Muscle layer of colon (tissue), 2 donors: ENCODE results near the gene CRELD1.

Experiments
- H3K27ac ChIP-seq: one replicate; pipeline ENCODE4 v1.7.0; 2013; ENCODE audit warnings: low read depth, mild to moderate bottlenecking, low read length, moderate library complexity
- H3K27me3 ChIP-seq, 2 donors: one replicate each; pipeline ENCODE4 v1.7.0; 2013; ENCODE audit warnings: low read length in 2 of 2, mild to moderate bottlenecking in 2 of 2; ENCODE audit not compliant: insufficient read depth in 2 of 2, control insufficient read depth in 1 of 2
- H3K36me3 ChIP-seq: one replicate; pipeline ENCODE4 v1.7.0; 2013; ENCODE audit warnings: mild to moderate bottlenecking, low read length; ENCODE audit not compliant: insufficient read depth
- H3K4me1 ChIP-seq: one replicate; pipeline ENCODE4 v1.7.0; 2013; ENCODE audit warnings: mild to moderate bottlenecking, low read length; ENCODE audit not compliant: insufficient read depth
- H3K4me3 ChIP-seq, 2 donors: one replicate each; pipeline ENCODE4 v1.7.0; 2013; ENCODE audit warnings: low read length in 2 of 2, low read depth in 1 of 2, mild to moderate bottlenecking in 1 of 2, moderate library complexity in 1 of 2
- H3K9ac ChIP-seq: one replicate; pipeline ENCODE4 v1.7.0; 2013; ENCODE audit warnings: low read length
- H3K9me3 ChIP-seq: one replicate; pipeline ENCODE4 v1.7.0; 2013; ENCODE audit warnings: mild to moderate bottlenecking, low read length
- donor health status: abdominal sarcoma.
- donor health status: Adenocarcinoma of cecum.

Gene CRELD1

DNA sequence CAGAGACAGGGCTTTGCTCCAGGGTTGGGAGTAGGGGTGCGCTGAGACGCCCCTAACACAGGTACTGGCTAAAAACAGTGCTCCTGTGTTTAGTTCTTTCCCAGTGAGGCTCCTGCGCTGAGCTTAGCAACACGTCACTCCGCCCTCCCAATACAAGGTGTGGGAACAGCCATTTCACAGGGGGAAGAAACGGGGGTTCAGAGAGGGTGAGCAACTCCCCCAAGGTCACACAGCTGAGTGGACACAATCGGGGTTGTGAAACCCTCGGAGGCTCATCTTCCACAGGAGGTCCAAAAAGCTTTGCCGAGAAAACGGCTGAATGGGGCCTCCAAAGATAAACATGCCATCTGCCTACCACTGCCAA lies 17.9 kb downstream of the CRELD1 start:
- Histone ChIP-seq H3K27ac (no peak overlapping the region), H3K9ac (no peak overlapping the region), H3K4me3 (peak overlapping the region; percentile 45 to 49), H3K9me3 (no peaks in the 10 kb centered on the region), H3K36me3 (no peaks in the 10 kb centered on the region), H3K27me3 (no peaks in the 10 kb centered on the region), H3K4me1 (peaks cover 25% of the 10 kb centered on the region)

DNA sequence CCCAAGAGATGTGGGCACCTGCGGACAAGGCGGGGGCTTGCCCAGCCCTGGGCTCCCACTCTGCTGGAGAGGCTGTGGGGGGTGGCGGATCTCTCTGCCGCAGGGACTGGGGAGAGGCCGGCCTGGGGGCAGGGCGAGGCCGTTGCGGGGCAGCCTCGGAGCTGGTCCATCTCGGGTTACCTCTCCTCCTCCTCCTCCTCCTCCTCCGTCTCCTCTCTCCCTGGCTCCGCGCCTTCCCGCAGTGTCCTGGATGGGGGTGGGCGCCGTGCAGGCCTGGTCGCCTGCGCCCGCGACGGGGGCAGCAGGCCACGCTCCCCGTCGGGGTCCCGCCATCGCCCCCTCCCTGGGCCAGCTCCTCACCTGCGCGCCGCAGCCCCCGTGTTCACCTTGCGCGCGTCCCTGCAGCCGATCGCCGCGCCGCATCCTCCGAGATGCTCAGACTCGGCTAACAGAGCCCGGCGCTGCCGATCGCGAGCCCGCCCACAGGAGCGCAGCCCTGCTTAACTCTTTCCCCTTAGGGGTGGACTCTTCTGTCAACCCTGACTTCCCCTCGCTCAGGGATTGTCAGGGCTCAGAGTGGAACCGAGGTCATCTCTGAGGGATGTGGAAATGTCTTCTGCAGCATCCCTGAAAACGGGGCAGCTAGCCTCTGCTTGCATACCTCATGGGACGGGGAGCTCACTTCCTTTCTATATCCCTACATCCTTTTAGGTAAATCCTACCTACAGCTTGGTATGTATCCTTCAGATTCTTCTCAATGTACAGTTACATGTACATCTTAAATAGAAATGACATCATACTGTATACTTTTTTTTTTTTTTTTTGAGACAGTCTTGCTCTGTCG lies 18.6 kb downstream of the CRELD1 start, which contains the start of gene PRRT3:
PRRT3 (minus strand) TSS at position 447 of the 844 bp plus-strand sequence. CDS start 2,293 bp downstream, outside the sequence.
- Histone ChIP-seq H3K27me3 (no peaks in the 10 kb centered on the region), H3K4me3 (peak within 1 kb of the TSS; percentile 45 to 49), H3K9me3 (no peaks in the 10 kb centered on the region), H3K36me3 (no peaks in the 10 kb centered on the region), H3K27ac (no peak within 1 kb of the TSS), H3K9ac (no peak within 1 kb of the TSS), H3K4me1 (peaks cover 25% of the 10 kb centered on the region)

DNA sequence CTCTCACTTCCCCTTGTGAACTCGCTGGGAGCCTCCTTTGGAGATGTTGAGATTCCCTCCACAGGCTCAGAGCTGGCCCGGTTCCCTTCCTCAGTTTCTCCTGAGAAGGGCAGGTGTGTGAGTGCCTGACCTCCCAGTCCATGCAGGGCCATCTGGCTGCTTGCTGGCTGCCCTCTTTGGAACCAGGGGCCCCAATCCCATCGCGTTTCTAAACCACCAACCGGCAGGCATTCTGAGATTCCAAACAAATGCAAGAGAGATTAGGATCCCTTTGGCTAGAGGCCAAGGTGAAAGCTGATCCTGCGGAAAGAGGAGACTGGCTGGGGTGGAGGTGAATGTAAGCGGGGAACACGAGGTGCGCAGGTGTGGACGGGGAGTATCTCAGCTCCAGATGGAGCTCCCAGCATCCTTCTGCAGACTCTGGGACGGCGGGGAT lies 21.5 kb downstream of the CRELD1 start:
- no peaks in the 10 kb centered on the region for H3K27me3 ChIP-seq
- no peak overlapping the region for H3K4me3 ChIP-seq
- no peak overlapping the region for H3K9ac ChIP-seq
- H3K9me3 ChIP-seq: no peaks in the 10 kb centered on the region
- peaks cover 5% of the 10 kb centered on the region for H3K36me3 ChIP-seq
- no peak overlapping the region for H3K27ac ChIP-seq
- peaks cover 20% of the 10 kb centered on the region for H3K4me1 ChIP-seq

DNA sequence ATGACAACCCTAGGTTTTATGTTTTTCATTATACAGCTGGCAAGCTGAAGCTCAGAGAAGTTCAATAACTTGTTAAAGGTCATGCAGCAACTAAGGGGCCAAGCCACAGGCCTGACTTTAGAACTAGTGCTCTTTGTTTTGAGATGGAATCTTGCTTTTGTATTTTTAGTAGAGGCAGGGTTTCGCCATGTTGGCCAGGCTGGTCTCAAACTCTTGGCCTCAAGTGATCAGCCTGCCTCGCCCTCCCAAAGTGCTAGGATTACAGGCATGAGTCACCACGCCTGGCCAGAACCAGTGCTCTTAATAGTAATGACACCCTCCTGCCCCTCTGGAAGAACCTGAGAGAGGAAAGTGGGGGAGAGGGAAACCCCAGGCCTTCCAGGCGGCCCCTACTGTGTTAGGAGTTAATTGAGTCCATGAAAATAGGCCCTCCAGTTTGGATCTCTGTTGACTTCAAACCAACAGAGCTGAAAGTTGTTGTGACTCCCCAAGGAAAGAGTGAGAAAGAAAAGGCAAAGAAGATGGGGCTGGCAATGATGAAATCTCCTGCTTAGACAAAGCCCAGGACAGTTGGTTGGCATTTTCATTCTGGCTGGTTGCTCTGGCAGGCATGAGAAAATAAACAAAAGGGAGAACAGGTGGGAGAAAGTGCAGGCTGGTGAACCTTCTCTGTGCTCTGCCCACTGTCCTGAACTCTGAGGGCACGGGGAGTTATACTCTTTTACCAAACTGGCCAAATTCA lies 22.1 kb downstream of the CRELD1 start:
- H3K9me3 ChIP-seq: no peaks in the 10 kb centered on the region
- H3K4me1 ChIP-seq: peaks cover 20% of the 10 kb centered on the region
- H3K4me3 ChIP-seq: no peak overlapping the region
- H3K27me3 ChIP-seq: no peaks in the 10 kb centered on the region
- H3K9ac ChIP-seq: no peak overlapping the region
- no peak overlapping the region for H3K27ac ChIP-seq
- peaks cover 5% of the 10 kb centered on the region for H3K36me3 ChIP-seq

DNA sequence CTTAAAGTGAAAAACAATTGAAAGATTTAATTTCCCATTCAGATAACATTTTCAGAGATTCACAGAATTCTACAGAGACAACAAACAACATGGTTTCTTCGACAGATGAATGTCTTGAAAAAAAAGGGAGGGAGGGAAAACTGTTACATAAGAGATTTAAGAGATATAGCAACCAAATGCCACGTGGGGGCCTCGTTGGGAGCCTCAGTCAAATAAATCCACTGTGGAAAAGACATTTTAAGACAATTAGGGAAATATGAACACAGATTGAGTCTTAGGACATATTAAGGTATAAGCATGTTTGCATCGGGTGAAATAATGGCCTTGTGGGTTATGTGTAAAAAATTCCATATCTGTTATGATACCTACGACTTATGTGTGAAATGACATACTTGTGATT lies 23.6 kb downstream of the CRELD1 start:
- Histone ChIP-seq H3K27ac (no peak overlapping the region), H3K27me3 (no peaks in the 10 kb centered on the region), H3K4me3 (no peak overlapping the region), H3K9ac (no peak overlapping the region), H3K4me1 (peaks cover 15% of the 10 kb centered on the region), H3K36me3 (peaks cover 17% of the 10 kb centered on the region), H3K9me3 (no peaks in the 10 kb centered on the region)

DNA sequence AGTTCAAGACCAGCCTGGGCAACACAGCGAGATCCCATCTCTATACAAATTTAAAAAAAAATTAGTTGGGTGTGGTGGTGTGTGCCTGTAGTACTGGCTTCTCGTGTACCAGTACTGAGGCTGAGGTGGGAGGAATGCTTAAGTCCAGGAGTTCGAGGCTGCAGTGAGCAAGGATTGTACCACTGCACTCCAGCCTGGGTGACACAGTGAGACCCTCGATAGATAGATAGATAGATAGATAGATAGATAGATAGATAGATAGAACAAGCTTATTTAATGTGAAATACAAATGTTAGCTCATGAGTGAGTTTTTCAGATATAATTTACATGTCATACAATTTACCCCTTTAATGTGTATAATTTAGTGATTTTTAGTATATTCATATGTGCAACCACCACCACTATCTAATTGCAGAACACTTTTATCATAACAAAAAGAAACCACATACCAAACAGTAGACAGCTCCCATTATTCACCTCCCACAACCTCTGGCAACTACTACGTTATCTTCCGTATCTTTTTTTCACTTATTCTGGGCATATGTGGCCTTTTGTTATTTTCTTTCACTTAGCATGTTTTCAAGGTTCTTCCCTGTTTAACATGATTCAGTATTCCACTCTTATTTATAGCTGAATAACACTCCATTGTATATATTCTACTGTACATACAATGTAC lies 31.7 kb downstream of the CRELD1 start:
- Histone ChIP-seq H3K27me3 (no peaks in the 10 kb centered on the region), H3K4me3 (no peak overlapping the region), H3K4me1 (no peaks in the 10 kb centered on the region), H3K9ac (no peak overlapping the region), H3K27ac (no peak overlapping the region), H3K36me3 (peaks cover 56% of the 10 kb centered on the region), H3K9me3 (no peaks in the 10 kb centered on the region)

DNA sequence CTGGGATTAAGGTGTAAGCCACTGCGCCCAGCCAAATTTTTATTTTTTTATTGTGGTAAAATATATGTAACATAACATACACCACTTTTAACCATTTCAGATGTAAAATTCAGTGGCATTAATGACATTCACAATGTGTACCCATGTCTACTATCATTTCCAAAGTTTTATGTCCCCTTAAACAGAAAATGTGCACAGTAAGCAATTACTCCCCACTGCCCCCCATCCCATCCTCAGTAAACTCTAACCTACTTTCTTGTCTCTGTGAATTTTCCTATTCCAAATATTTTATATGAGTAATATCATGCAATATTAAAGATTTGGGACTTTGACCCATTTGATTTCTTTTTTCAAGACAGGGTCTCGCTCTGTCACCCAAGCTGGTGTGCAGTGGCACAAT lies 33.2 kb downstream of the CRELD1 start:
- H3K36me3 ChIP-seq: peaks cover 59% of the 10 kb centered on the region
- H3K27me3 ChIP-seq: no peaks in the 10 kb centered on the region
- H3K27ac ChIP-seq: no peak overlapping the region

DNA sequence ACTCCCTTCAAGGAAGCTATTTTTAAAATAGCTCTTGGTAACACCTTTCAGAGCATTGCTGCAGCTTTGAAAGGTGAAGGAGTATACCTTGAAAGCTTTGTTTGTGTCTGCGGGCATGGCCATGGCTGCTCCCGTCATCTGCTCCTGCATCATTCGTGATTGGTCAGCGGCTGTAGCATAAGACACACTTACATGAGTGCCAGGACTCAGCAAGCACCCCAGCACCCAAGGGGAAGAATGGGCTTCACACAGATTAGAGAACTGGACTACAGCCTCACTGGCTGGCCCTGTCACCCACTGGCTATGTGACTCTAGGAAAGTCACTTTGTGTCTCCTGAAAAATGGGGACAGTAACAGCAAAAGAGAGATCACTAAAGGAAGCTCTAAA lies 36.0 kb downstream of the CRELD1 start:
- H3K4me3 ChIP-seq: no peak overlapping the region
- no peaks in the 10 kb centered on the region for H3K9me3 ChIP-seq
- H3K4me1 ChIP-seq: no peaks in the 10 kb centered on the region
- H3K27ac ChIP-seq: no peak overlapping the region
- H3K36me3 ChIP-seq: peaks cover 61% of the 10 kb centered on the region
- H3K9ac ChIP-seq: no peak overlapping the region
- no peaks in the 10 kb centered on the region for H3K27me3 ChIP-seq

More for the DNA sequence above, 33.2 kb downstream of the CRELD1 start:
- Histone ChIP-seq H3K4me3 (no peak overlapping the region), H3K9me3 (no peaks in the 10 kb centered on the region), H3K4me1 (no peaks in the 10 kb centered on the region), H3K9ac (no peak overlapping the region)

DNA sequence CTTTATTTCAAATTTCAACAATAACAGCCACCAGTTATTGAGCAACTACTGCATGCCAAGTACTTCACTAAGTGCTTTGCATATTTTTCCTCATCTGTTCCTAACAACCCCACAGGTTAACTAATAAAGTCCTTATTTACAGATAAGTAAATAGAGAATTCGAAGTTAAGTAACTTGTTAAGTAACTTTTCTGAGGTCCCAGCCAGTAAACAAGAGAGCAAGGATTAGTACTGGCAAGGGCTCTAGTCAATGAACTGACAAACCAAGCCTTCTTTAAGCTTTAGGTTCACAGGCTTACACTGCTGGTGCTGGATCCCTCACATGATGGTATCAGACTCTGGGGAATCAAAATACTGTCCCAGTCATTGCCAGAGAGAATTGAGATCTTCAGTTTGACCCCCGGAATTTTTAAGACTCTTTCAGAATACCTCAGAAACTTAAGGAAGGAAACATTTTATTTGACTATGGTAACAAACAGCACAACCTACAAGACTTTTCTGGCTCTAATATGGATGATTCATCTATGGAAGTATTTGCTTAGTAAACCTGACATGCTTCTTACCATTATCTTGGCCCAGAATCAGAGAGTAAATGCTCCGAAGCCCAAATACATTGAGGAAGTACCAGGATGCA lies 36.5 kb downstream of the CRELD1 start:
- Histone ChIP-seq H3K4me3 (no peak overlapping the region), H3K36me3 (peaks cover 61% of the 10 kb centered on the region), H3K4me1 (no peaks in the 10 kb centered on the region), H3K27ac (no peak overlapping the region), H3K9ac (no peak overlapping the region), H3K9me3 (no peaks in the 10 kb centered on the region), H3K27me3 (no peaks in the 10 kb centered on the region)

DNA sequence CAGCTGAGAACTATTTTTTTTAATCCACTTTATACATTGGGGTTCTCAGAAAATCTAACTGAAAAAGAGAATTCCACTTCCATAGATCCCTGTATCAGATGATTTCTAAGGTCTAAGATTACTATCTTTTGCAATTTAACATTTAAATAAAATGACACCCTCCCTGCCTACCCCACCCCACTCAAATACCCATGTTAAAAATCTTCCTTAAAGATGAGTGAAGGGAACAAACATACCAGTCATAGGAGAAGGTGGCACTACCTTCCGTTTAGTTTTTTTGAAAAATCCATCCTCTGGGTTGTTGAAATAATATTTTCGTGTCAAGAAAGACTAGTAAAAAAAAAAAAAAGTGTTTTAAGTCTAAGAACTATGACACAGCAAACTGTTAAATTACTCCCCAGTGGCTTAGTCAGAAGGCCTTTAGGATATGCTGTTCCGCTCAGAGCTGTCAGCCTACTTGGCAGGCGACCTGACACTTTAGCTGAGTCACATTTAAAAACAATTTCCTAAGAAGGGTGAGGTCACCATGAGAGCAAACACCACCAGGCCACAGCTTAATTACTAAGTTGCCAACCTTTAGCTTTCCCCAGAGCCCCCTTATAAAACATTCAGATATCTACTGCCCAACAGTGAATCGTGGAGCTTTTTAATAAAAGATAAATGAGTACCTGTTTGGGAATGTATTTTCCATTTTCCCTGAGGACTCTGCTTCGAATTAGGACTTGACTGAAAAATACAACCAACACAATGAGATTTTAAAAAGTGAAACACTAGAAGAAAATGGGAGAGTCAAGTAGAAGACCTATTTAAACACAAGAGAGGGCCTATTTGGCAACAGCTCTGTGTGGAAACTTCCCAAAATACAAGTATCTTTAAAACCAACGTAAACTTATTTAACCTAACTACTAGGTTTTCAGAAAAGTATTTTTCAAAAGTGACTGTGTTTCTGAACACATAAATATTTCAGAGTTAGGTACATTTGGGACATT lies 43.4 kb downstream of the CRELD1 start:
- Histone ChIP-seq H3K9ac (peak overlapping the region; percentile 34), H3K4me3 (peak overlapping the region in 1 of 2 donors; percentile 13), H3K27ac (peak overlapping the region; percentile 46), H3K27me3 (no peaks in the 10 kb centered on the region), H3K4me1 (peaks cover 11% of the 10 kb centered on the region), H3K9me3 (no peaks in the 10 kb centered on the region), H3K36me3 (peaks cover 13% of the 10 kb centered on the region)
